ENCODE data around the gene RBMS2.

DNA sequence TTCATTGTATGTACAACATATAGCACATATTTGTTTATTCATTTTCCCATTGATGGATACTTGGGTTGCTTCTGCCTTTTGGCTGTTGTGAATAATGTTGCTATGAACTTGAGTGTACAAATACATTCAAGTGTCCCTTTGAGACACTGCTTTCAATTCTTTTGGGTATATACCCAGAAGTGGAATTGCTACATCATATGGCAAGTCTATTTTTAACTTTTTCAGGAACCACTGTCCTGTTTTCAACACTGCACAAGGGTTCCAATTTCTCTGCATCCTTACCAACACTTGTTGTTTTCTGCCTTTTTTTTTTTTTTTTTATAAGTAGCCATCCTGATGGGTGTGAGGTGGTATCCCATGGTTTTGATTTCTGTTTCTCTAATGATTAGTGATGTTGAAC lies 15.9 kb downstream of the RBMS2 start:
- TF ChIP-seq EP300 (IDR thresholded peaks at IDR 0.05; ENCODE audit: borderline replicate concordance) (no peak), TAF1 (IDR thresholded peaks at IDR 0.05; ENCODE audit: low read depth) (no peak), YY1 (IDR thresholded peaks at IDR 0.05; ENCODE audit: low read depth) (no peak), TEAD4 (IDR thresholded peaks at IDR 0.05) (no peak), FOXM1 (IDR thresholded peaks at IDR 0.05; ENCODE audit: borderline replicate concordance, low read depth) (no peak), CEBPB (IDR thresholded peaks at IDR 0.05) (no peak), USF1 (IDR thresholded peaks at IDR 0.05) (no peak), TCF12 (IDR thresholded peaks at IDR 0.05; ENCODE audit: low read depth) (no peak), REST (IDR thresholded peaks at IDR 0.05; ENCODE audit: low read depth) (no peak), NFIC (IDR thresholded peaks at IDR 0.05) (no peak)
- TF ChIP-seq, protein P1, sequence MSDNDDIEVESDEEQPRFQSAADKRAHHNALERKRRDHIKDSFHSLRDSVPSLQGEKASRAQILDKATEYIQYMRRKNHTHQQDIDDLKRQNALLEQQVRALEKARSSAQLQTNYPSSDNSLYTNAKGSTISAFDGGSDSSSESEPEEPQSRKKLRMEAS (IDR thresholded peaks at IDR 0.05), result no peak

Data from Ishikawa (cell line).